Testis (tissue), 2 donors: ENCODE measurements around the gene TNPO3.

ENCODE experiments used
- POLR2A ChIP-seq: fragments of 450-650 bp; IDR thresholded peaks from one replicate; pipeline ENCODE4 v1.6.1; 2017; ENCODE audit warnings: antibody characterized with exemption, mild to moderate bottlenecking, moderate library complexity
- TF ChIP-seq, protein P1 (sequence below), 3 experiments: fragments of 450-650 bp in 2 of 3; fragments of 200-600 bp in 1 of 3; sonication (generic) in 1 of 3; IDR thresholded peaks; one replicate each; pipeline ENCODE4 v1.5.1; 2016 to 2019; ENCODE audit warnings: antibody characterized with exemption in 3 of 3, mild to moderate bottlenecking in 2 of 3, moderate library complexity in 1 of 3

DNA sequence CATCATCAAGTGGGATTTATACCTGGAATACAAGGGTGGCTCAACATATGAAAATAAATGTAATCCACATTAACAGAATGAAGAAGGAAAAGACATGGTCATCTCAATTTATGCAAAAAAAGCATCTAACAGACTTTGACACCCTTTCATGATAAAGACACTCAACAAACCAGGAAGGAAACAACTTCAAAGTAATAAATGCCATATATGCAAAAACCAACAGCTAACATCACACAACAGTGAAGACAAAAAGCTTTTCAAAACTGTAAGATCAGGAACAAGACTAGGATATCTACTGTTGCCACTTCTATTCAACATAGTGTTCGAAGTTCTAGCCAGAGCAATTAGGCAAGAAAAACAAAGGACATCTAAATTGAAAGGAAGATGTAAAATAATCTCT is 22.9 kb downstream of the TNPO3 start:
- TF ChIP-seq, protein P1, sequence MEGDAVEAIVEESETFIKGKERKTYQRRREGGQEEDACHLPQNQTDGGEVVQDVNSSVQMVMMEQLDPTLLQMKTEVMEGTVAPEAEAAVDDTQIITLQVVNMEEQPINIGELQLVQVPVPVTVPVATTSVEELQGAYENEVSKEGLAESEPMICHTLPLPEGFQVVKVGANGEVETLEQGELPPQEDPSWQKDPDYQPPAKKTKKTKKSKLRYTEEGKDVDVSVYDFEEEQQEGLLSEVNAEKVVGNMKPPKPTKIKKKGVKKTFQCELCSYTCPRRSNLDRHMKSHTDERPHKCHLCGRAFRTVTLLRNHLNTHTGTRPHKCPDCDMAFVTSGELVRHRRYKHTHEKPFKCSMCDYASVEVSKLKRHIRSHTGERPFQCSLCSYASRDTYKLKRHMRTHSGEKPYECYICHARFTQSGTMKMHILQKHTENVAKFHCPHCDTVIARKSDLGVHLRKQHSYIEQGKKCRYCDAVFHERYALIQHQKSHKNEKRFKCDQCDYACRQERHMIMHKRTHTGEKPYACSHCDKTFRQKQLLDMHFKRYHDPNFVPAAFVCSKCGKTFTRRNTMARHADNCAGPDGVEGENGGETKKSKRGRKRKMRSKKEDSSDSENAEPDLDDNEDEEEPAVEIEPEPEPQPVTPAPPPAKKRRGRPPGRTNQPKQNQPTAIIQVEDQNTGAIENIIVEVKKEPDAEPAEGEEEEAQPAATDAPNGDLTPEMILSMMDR (IDR thresholded peaks at IDR 0.05), result no peak
- TF ChIP-seq POLR2A, result no peak
